Body of pancreas (tissue), 4 donors: ENCODE measurements around the gene GID8. TPM values are rescaled to one million over a fixed set of nuclear protein-coding genes. Genes with fewer than 3 reads are reported as not detected.

ENCODE experiments used
- ATAC-seq: fragments of 150-250 bp; one replicate; pipeline ENCODE4 v1.9.1; 2016
- DNase-seq, 4 donors: peaks; one replicate each; pipeline ENCODE4 v3.0.0-alpha.2; 2019
- H3K27ac ChIP-seq, 4 donors: fragments of 200-600 bp; sonication (generic); 1 replicate in 3 of 4; 2 replicates in 1 of 4; pipeline versions ENCODE4 v1.5.1 to v1.6.1; 2016 to 2019; ENCODE audit warnings: mild to moderate bottlenecking in 1 of 4, mixed read lengths in 1 of 4, moderate library complexity in 1 of 4
- H3K27me3 ChIP-seq, 2 donors: fragments of 200-600 bp; sonication (generic); one replicate each; pipeline ENCODE4 v1.6.0; 2016; ENCODE audit warnings: mild to moderate bottlenecking in 1 of 2
- H3K36me3 ChIP-seq, 2 donors: fragments of 200-600 bp; sonication (generic); replicated peaks in 1 of 2; 2 replicates each; pipeline ENCODE4 v1.5.1; 2016; ENCODE audit warnings: low read depth in 2 of 2; ENCODE audit not compliant: insufficient read depth in 1 of 2
- H3K4me1 ChIP-seq: fragments of 200-600 bp; sonication (generic); one replicate; pipeline ENCODE4 v1.6.0; 2016
- H3K4me3 ChIP-seq, 2 donors: fragments of 200-600 bp; sonication (generic); 1 replicate in 1 of 2; 2 replicates in 1 of 2; pipeline ENCODE4 v1.5.1; 2016 to 2019
- H3K9me3 ChIP-seq, 3 donors: fragments of 200-600 bp; sonication (generic); 1 replicate in 2 of 3; 2 replicates in 1 of 3; pipeline ENCODE4 v1.5.1; 2016
- POLR2A ChIP-seq, 3 donors: fragments of 450-650 bp; IDR thresholded peaks; one replicate each; pipeline ENCODE4 v1.6.1; 2016; ENCODE audit warnings: antibody characterized with exemption in 3 of 3, mild to moderate bottlenecking in 2 of 3
- WGBS, 2 donors: methylation state at CpG; one replicate each; pipeline ENCODE4 v1.1.5; 2017; 5-methylcytosine and 5-hydroxymethylcytosine counted together
- intact Hi-C: fragments of 100-400 bp; cut with DNase I; formaldehyde crosslinking; loops from one replicate; pipeline ENCODE4 v1.15.1; 2023
- total RNA-seq, 2 donors: library from RNA; depleted of rRNA; stranded (reverse); fragments of >200 nt; gene quantifications; one replicate each; pipeline ENCODE4 v1.1.0, GENCODE V29; 2016
- TF ChIP-seq, protein P1 (sequence below), 7 experiments: fragments of 450-650 bp in 4 of 7; fragments of 200-600 bp in 3 of 7; sonication (generic) in 3 of 7; IDR thresholded peaks; one replicate each; pipeline ENCODE4 v1.5.1; 2016 to 2019; ENCODE audit warnings: antibody characterized with exemption in 7 of 7

Gene GID8
- total RNA-seq, 2 donors from 2014 or later, result 26.2 to 29.7 TPM

- WGBS, 2 donors, result 89 to 90% methylated on average over 8 of the region's 8 CpGs
- Histone ChIP-seq H3K4me1 (peaks cover 22% of the 10 kb centered on the region), H3K27me3 (no peaks in the 10 kb centered on the region), H3K36me3 (peaks cover 0 to 5% of the 10 kb centered on the region in 2 donors), H3K4me3 (no peak overlapping the region), H3K27ac (no peak overlapping the region), H3K9me3 (no peaks in the 10 kb centered on the region)
- DNase-seq, result no peak
- no peak for TF ChIP-seq POLR2A (IDR thresholded peaks at IDR 0.05)
- TF ChIP-seq, protein P1, sequence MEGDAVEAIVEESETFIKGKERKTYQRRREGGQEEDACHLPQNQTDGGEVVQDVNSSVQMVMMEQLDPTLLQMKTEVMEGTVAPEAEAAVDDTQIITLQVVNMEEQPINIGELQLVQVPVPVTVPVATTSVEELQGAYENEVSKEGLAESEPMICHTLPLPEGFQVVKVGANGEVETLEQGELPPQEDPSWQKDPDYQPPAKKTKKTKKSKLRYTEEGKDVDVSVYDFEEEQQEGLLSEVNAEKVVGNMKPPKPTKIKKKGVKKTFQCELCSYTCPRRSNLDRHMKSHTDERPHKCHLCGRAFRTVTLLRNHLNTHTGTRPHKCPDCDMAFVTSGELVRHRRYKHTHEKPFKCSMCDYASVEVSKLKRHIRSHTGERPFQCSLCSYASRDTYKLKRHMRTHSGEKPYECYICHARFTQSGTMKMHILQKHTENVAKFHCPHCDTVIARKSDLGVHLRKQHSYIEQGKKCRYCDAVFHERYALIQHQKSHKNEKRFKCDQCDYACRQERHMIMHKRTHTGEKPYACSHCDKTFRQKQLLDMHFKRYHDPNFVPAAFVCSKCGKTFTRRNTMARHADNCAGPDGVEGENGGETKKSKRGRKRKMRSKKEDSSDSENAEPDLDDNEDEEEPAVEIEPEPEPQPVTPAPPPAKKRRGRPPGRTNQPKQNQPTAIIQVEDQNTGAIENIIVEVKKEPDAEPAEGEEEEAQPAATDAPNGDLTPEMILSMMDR (IDR thresholded peaks at IDR 0.05), result no peak
- intact Hi-C loops, result no loop called here
- no peak for ATAC-seq
These were observed 12.8 kb downstream of the GID8 start for GRCh38 chr20:62950741-62951140.

DNA sequence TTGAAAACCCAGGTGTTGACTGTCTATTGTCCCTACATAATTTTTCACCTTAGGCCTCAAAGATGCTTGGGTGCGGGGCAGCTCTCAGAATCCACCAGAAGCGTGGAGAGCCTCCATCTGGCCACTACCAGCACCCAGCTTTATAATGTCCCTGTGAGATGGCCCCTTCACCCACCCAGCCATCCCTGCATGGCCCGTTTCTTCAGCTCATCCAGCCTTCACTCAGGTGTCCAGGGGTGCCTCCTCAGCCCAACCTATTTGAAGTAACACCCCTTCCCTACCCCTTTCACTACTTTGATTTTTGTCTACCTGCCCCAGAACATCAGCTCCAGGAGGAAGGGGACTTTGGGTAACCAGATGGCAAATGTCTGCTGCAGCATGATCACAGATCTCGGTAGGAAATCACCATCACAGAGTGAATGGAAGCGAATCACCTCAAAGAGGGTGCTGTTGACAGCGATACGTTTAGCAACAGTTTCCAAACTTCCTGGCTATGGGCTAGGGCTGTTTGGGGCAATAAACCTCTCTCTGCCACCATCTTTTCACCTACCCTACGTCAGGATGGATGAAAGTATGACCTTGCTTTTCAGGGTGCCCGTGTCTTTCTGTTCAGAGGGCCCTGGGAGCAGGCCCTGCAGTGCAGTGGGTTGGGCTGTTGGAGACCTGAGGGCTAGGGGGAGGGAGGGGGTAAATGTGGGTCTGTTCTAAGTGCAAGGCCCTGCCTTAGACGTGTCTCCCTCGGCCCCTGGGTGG lies 13.4 kb downstream of the GID8 start:
- TF ChIP-seq, protein P1 (IDR thresholded peaks at IDR 0.05), result no peak
- no peak for TF ChIP-seq POLR2A (IDR thresholded peaks at IDR 0.05)
- Histone ChIP-seq H3K4me3 (no peak overlapping the region), H3K9me3 (no peaks in the 10 kb centered on the region), H3K4me1 (peaks cover 27% of the 10 kb centered on the region), H3K36me3 (no peaks in the 10 kb centered on the region), H3K27ac (no peak overlapping the region), H3K27me3 (no peaks in the 10 kb centered on the region)
- no peak for ATAC-seq
- intact Hi-C loops, result no loop called here
- no peak for DNase-seq
- 82 to 85% methylated on average over 11 of the region's 11 CpGs for WGBS, 2 donors

GRCh38 chr20:62951896-62952372 lies 14.0 kb downstream of the GID8 start:
- Histone ChIP-seq H3K4me3 (no peak overlapping the region), H3K9me3 (no peaks in the 10 kb centered on the region), H3K4me1 (peaks cover 22% of the 10 kb centered on the region), H3K27me3 (no peaks in the 10 kb centered on the region), H3K36me3 (no peaks in the 10 kb centered on the region), H3K27ac (no peak overlapping the region)
- 89 to 92% methylated on average over 8 of the region's 8 CpGs for WGBS, 2 donors
- ATAC-seq, result no peak
- intact Hi-C loops, result no loop called here
- no peak for DNase-seq
- TF ChIP-seq POLR2A (IDR thresholded peaks at IDR 0.05), result no peak
- TF ChIP-seq, protein P1 (IDR thresholded peaks at IDR 0.05), result no peak

DNA sequence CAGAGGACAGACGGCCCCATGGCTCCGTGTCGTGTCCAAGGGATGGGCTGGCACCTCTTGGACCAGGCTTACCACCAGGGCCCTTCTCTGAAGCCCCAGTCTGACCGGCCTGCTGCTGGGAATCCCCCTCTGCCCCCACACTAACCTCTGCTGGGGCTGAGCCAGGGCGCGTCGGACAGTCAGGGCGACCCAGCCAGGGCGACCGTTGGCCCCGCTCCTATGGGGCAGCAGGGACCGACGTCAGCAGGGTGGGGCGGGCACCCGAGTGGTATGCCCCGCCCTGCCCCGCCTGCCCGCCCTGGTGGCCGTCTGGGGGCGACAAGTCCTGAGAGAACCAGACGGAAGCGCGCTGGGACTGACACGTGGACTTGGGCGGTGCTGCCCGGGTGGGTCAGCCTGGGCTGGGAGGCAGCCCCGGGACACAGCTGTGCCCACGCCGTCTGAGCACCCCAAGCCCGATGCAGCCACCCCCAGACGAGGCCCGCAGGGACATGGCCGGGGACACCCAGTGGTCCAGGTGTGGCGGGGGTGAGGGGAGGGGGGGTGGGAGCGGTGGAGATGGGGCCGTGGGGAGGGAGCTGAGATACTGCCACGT lies 14.5 kb downstream of the GID8 start, which contains the start of gene SLC17A9:
SLC17A9 (plus strand) TSS at position 337 of the 595 bp plus-strand sequence; CDS start at position 459, 122 bp downstream.
- H3K9me3 ChIP-seq, result no peaks in the 10 kb centered on the region
- H3K36me3 ChIP-seq, result no peaks in the 10 kb centered on the region
- DNase-seq, result peak; percentile 46 to 66 (median 65)
- peak within 1 kb of the TSS in 2 of 4 donors; percentile 28 to 62 for H3K27ac ChIP-seq
- ATAC-seq, result peak; percentile 44
- WGBS, 2 donors, result 6 to 31% methylated on average over 3 to 32 of the region's 37 CpGs
- peaks cover 18% of the 10 kb centered on the region for H3K4me1 ChIP-seq
- intact Hi-C loops, result no loop called here
- H3K4me3 ChIP-seq, result no peak within 1 kb of the TSS
- TF ChIP-seq POLR2A (IDR thresholded peaks at IDR 0.05), result no peak
- TF ChIP-seq, protein P1 (IDR thresholded peaks at IDR 0.05), result peak in 2 of 7 experiments; percentile 6 to 11
- H3K27me3 ChIP-seq, result no peaks in the 10 kb centered on the region
